Endothelial cell of umbilical vein (primary cell): ENCODE data around the gene BCAS2. TPM values are rescaled to one million over a fixed set of nuclear protein-coding genes. Genes with fewer than 3 reads are reported as not detected.

ENCODE experiments used
- BruUV-seq: library from RNA; stranded (reverse); fragments of 400-500 nt; replicated peaks from 2 replicates; lab custom pipeline; 2021; lab: Mats Ljungman, UMichigan
- CTCF ChIA-PET: fragments of 300-600, 350-600 bp; sonication (Branson Sonifier 250); formaldehyde crosslinking; loops from one replicate; lab custom pipeline; 2021; ENCODE audit warnings: antibody characterized with exemption, inconsistent platforms; lab: Charles Lee
- POLR2A ChIA-PET: fragments of 300-600, 350-600 bp; sonication (Branson Sonifier 250); formaldehyde crosslinking; loops from one replicate; lab custom pipeline; 2021; ENCODE audit warnings: antibody characterized with exemption, inconsistent platforms; lab: Charles Lee
- DNase-seq: peaks from one replicate; pipeline ENCODE4 v3.0.0-alpha.2; 2011; ENCODE audit warnings: low read depth, low spot score
- FAIRE-seq: peaks from 2 replicates; lab custom pipeline; 2011; peaks lifted over from hg19 to GRCh38; lab: Jason Lieb, UNC
- H2AFZ ChIP-seq: 2 replicates; pipeline ENCODE4 v1.6.0; 2012; ENCODE audit warnings: low read depth, low read length, control low read depth, inconsistent platforms
- H3K27ac ChIP-seq: 2 replicates; pipeline ENCODE4 v1.5.1; 2011; ENCODE audit warnings: low read depth, mild to moderate bottlenecking, control low read depth, low read length, moderate library complexity; ENCODE audit not compliant: insufficient read depth
- H3K27me3 ChIP-seq, 2 experiments: 2 replicates each; pipeline versions ENCODE4 v1.6.0 to v1.6.1; 2011; ENCODE audit warnings: low read length in 2 of 2, mixed read lengths in 1 of 2; ENCODE audit not compliant: control insufficient read depth in 2 of 2, insufficient read depth in 2 of 2
- H3K36me3 ChIP-seq, 2 experiments: 2 replicates in 1 of 2; 3 replicates in 1 of 2; pipeline ENCODE4 v1.5.1; 2011; ENCODE audit warnings: low read length in 2 of 2, mild to moderate bottlenecking in 1 of 2, moderate library complexity in 1 of 2; ENCODE audit not compliant: control insufficient read depth in 2 of 2, insufficient read depth in 2 of 2; ENCODE audit errors: extremely low read depth in 1 of 2
- H3K4me1 ChIP-seq: 3 replicates; pipeline ENCODE4 v1.5.1; 2011; ENCODE audit warnings: mild to moderate bottlenecking, low read length; ENCODE audit not compliant: control insufficient read depth, insufficient read depth; ENCODE audit errors: extremely low read depth
- H3K4me2 ChIP-seq: 2 replicates; pipeline ENCODE4 v1.6.1; 2011; ENCODE audit warnings: low read length, control low read depth, mixed read lengths; ENCODE audit not compliant: insufficient read depth
- H3K4me3 ChIP-seq, 3 experiments: fragments of 200-600 bp in 1 of 3; sonication (generic), shearing (Covaris generic) in 1 of 3; replicated peaks in 1 of 3; 2 replicates each; pipeline ENCODE4 v1.5.1; 2011 to 2016; ENCODE audit warnings: control low read depth in 3 of 3, low read length in 3 of 3, mild to moderate bottlenecking in 2 of 3, inconsistent platforms in 1 of 3, low read depth in 1 of 3, moderate library complexity in 1 of 3; ENCODE audit not compliant: insufficient read depth in 1 of 3
- H3K79me2 ChIP-seq: 2 replicates; pipeline ENCODE4 v1.6.0; 2012; ENCODE audit warnings: low read length, inconsistent platforms; ENCODE audit not compliant: control insufficient read depth, insufficient read depth
- H3K9ac ChIP-seq: replicated peaks from 2 replicates; pipeline ENCODE3; 2011; ENCODE audit warnings: low read length, control low read depth; ENCODE audit not compliant: insufficient read depth; ENCODE audit errors: extremely low read depth
- H3K9me1 ChIP-seq: replicated peaks from 3 replicates; pipeline ENCODE4 v1.6.0; 2011; ENCODE audit warnings: mild to moderate bottlenecking, low read length; ENCODE audit not compliant: control insufficient read depth, insufficient read depth; ENCODE audit errors: extremely low read depth
- H3K9me3 ChIP-seq: replicated peaks from 2 replicates; pipeline ENCODE4 v1.5.1; 2012; ENCODE audit warnings: low read length, inconsistent platforms; ENCODE audit not compliant: control insufficient read depth, insufficient read depth
- H4K20me1 ChIP-seq: replicated peaks from 2 replicates; pipeline ENCODE3; 2011; ENCODE audit warnings: mild to moderate bottlenecking, low read length; ENCODE audit not compliant: control insufficient read depth, insufficient read depth; ENCODE audit errors: extremely low read depth
- EZH2 ChIP-seq: IDR thresholded peaks from 2 replicates; pipeline ENCODE4 v1.6.1; 2012; ENCODE audit warnings: borderline replicate concordance, low read depth, mild to moderate bottlenecking, moderate library complexity, low read length, inconsistent platforms; ENCODE audit not compliant: severe bottlenecking
- GATA2 ChIP-seq: IDR thresholded peaks from 2 replicates; pipeline ENCODE4 v1.7.0; 2011; ENCODE audit warnings: low read depth, mild to moderate bottlenecking, moderate library complexity, mixed read lengths, low read length; ENCODE audit not compliant: insufficient read length, insufficient read depth
- JUN ChIP-seq: IDR thresholded peaks from 2 replicates; pipeline ENCODE4 v1.6.1; 2011; ENCODE audit warnings: borderline replicate concordance, low read depth; ENCODE audit not compliant: insufficient read length, insufficient read depth
- MAX ChIP-seq: IDR thresholded peaks from 2 replicates; pipeline ENCODE4 v1.6.1; 2011; ENCODE audit not compliant: insufficient read depth, insufficient read length
- MYC ChIP-seq: IDR thresholded peaks from one replicate; pipeline ENCODE4 v1.6.1; 2011; ENCODE audit warnings: mild to moderate bottlenecking, low read depth, low read length
- POLR2A ChIP-seq: IDR thresholded peaks from 2 replicates; pipeline ENCODE4 v1.6.1; 2012; ENCODE audit warnings: low read depth, mild to moderate bottlenecking, control low read depth, low read length
- POLR2AphosphoS5 ChIP-seq: IDR thresholded peaks from 2 replicates; pipeline ENCODE4 v1.6.1; 2012; ENCODE audit warnings: low read depth, mild to moderate bottlenecking, control low read depth, low read length, moderate library complexity; ENCODE audit not compliant: insufficient read depth
- dilution Hi-C: fragments of 300-500 bp; cut with MboI; formaldehyde crosslinking; loops from one replicate; pipeline ENCODE4 v1.15.0; 2019; ENCODE audit warnings: low sequenced_read_pairs; ENCODE audit not compliant: extremely low pct_ligation_motif_present
- intact Hi-C: fragments of 100-400 bp; cut with micrococcal nuclease; formaldehyde crosslinking; loops from one replicate; pipeline ENCODE4 v1.10.0; 2022
- polyA plus RNA-seq, 4 experiments: library from polyadenylated mRNA; depleted of rRNA in 3 of 4; stranded (reverse) in 3 of 4; unstranded in 1 of 4; fragments of >200 nt; gene quantifications; 2 replicates each; pipeline versions ENCODE4 v1.2.1 to v1.2.3, GENCODE V29; 2011 to 2012; ENCODE audit warnings: missing spikeins in 1 of 4
- total RNA-seq: library from RNA; stranded (reverse); gene quantifications from 2 replicates; pipeline ENCODE4 v1.2.3, GENCODE V29; 2021

Gene BCAS2
- total and polyA plus RNA-seq, 2 donors (not counting 3 experiments of a cell fraction or from before 2014, with no cell fraction given), result 12.5 to 43.5 TPM

DNA sequence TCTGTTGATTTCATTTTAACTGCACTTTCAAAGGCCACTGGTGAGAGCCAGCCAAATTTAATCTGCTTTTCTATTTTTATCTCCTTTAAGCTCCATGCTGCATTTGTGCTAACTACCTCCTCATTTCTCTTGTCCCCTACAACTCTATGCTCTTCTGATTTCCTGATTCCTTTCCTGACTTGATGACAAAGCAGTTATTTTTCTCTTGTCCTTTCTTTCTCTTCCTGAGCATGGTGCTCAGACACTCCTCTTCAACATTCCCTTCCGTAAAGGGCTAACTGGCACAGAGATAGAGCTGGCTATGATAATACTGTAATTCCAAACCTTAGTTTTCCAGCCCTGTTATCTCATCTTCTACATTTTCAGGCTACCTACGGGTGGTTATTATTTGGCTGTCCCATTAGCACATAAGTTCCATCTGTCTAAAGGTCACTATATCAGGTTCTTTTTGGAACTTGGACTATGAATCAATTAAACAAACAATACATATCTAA lies 6.8 kb upstream of the BCAS2 start:
- no peaks in the 10 kb centered on the region for H3K36me3 ChIP-seq
- H3K9me3 ChIP-seq, result no peaks in the 10 kb centered on the region
- TF ChIP-seq EZH2 (no peak), POLR2AphosphoS5 (no peak), GATA2 (no peak), POLR2A (no peak), MAX (no peak), JUN (no peak), MYC (no peak)
- no peaks in the 10 kb centered on the region for H4K20me1 ChIP-seq
- H3K4me1 ChIP-seq, result no peaks in the 10 kb centered on the region
- H3K4me3 ChIP-seq, result no peak overlapping the region
- ChIA-PET POLR2A (no interaction called here), CTCF (no interaction called here)
- intact Hi-C loops, result loop anchor here (10.0 kb wide), 2 partner anchors 143 to 613 kb away; partner anchors contain the start of gene OLFML3
- dilution Hi-C loops, result no loop called here
- no peak overlapping the region for H2AFZ ChIP-seq
- no TSS peak for BruUV-seq
- H3K27me3 ChIP-seq, result peaks cover 0 to 2% of the 10 kb centered on the region in 2 experiments
- no peaks in the 10 kb centered on the region for H3K9me1 ChIP-seq
- H3K27ac ChIP-seq, result no peak overlapping the region
- no peak overlapping the region for H3K4me2 ChIP-seq
- DNase-seq (no peak), FAIRE-seq (no peak)
- no peak overlapping the region for H3K9ac ChIP-seq
- H3K79me2 ChIP-seq, result no peaks in the 10 kb centered on the region
